CD4-positive, alpha-beta T cell (primary cell): ENCODE data around the gene WDR86. TPM values are rescaled to one million over a fixed set of nuclear protein-coding genes. Genes with fewer than 3 reads are reported as not detected.

Experiments used
- ATAC-seq: fragments of 200-7000 bp; cut with Tn5 transposase; one replicate; pipeline ENCODE4 v1.10.0; 2022; ENCODE audit warnings: mild to moderate bottlenecking; ENCODE audit not compliant: poor library complexity
- CTCF ChIA-PET: fragments of 350-600 bp; sonication (Branson Sonifier 250); formaldehyde crosslinking; loops from one replicate; lab custom pipeline; 2021; ENCODE audit warnings: antibody characterized with exemption, inconsistent platforms; lab: Charles Lee
- POLR2A ChIA-PET: fragments of 350-600 bp; sonication (Branson Sonifier 250); formaldehyde crosslinking; loops from one replicate; lab custom pipeline; 2021; ENCODE audit warnings: antibody characterized with exemption, inconsistent platforms; lab: Charles Lee
- DNase-seq, 14 experiments: peaks; one replicate each; pipeline ENCODE4 v3.0.0-alpha.2; 2013 to 2020; ENCODE audit warnings: mixed read lengths in 2 of 14
- H3K27ac ChIP-seq, 2 donors: one replicate each; pipeline versions ENCODE4 v1.5.1 to v1.7.0; 2013; ENCODE audit warnings: low read length in 2 of 2, low read depth in 1 of 2, mild to moderate bottlenecking in 1 of 2
- H3K27me3 ChIP-seq, 2 experiments: 1 replicate in 1 of 2; 2 replicates in 1 of 2; pipeline versions ENCODE4 v1.6.1 to v1.7.0; 2013; ENCODE audit warnings: low read length in 2 of 2, control low read depth in 1 of 2, mild to moderate bottlenecking in 1 of 2, moderate library complexity in 1 of 2; ENCODE audit not compliant: insufficient read depth in 2 of 2, control insufficient read depth in 1 of 2
- H3K36me3 ChIP-seq: one replicate; pipeline ENCODE4 v1.6.1; 2013; ENCODE audit warnings: low read length, control low read depth; ENCODE audit not compliant: insufficient read depth
- H3K4me1 ChIP-seq: one replicate; pipeline ENCODE4 v1.6.1; 2013; ENCODE audit warnings: low read length, control low read depth; ENCODE audit not compliant: insufficient read depth
- H3K4me3 ChIP-seq: one replicate; pipeline ENCODE4 v1.5.1; 2013; ENCODE audit warnings: mild to moderate bottlenecking, low read length, moderate library complexity
- H3K9me3 ChIP-seq, 2 experiments: 1 replicate in 1 of 2; 2 replicates in 1 of 2; pipeline versions ENCODE4 v1.6.1 to v1.7.0; 2013; ENCODE audit warnings: low read length in 2 of 2, mild to moderate bottlenecking in 2 of 2, control low read depth in 1 of 2, moderate library complexity in 1 of 2; ENCODE audit not compliant: control insufficient read depth in 1 of 2, insufficient read depth in 1 of 2
- H3K27ac Mint-ChIP-seq: one replicate; pipeline ENCODE4 v1.8.0; 2020; ENCODE audit warnings: mixed read lengths
- H3K27me3 Mint-ChIP-seq: one replicate; pipeline ENCODE4 v1.8.0; 2021; ENCODE audit warnings: mixed read lengths
- H3K36me3 Mint-ChIP-seq: one replicate; pipeline ENCODE4 v1.8.0; 2021; ENCODE audit warnings: low read depth, mixed read lengths
- H3K4me1 Mint-ChIP-seq: one replicate; pipeline ENCODE4 v1.8.0; 2021; ENCODE audit warnings: low read depth, mixed read lengths
- H3K4me3 Mint-ChIP-seq: one replicate; pipeline ENCODE4 v1.8.0; 2020; ENCODE audit warnings: mild to moderate bottlenecking, mixed read lengths
- H3K9me3 Mint-ChIP-seq: one replicate; pipeline ENCODE4 v1.8.0; 2020; ENCODE audit warnings: mixed read lengths
- CTCF ChIP-seq: fragments of 200-600 bp; IDR thresholded peaks from one replicate; pipeline ENCODE4 v1.8.0; 2022; ENCODE audit warnings: antibody characterized with exemption, mild to moderate bottlenecking
- intact Hi-C, 2 experiments: fragments of 100-400 bp; cut with DNase I in 1 of 2; cut with micrococcal nuclease in 1 of 2; formaldehyde crosslinking; loops; one replicate each; pipeline versions ENCODE4 v1.15.1 to v1.9.0; 2023 to 2025; cut with DNase I, micrococcal nuclease
- total RNA-seq, 174 experiments: library from RNA in 2 of 174; stranded (reverse) in 2 of 174; gene quantifications; one replicate each; pipeline ENCODE4 v1.2.3 and lab custom pipeline; 2021 to 2026

The WDR86 gene
- total RNA-seq, 2 experiments from 2014 or later, result 5.6 to 6.2 TPM

GRCh38 chr7:151396328-151396970 is 13.4 kb downstream of the WDR86 start:
- H3K36me3 ChIP-seq, result no peaks in the 10 kb centered on the region
- H3K4me3 ChIP-seq, result no peak overlapping the region
- no peaks in the 10 kb centered on the region for H3K27me3 ChIP-seq
- ATAC-seq (no peak), DNase-seq (no peak)
- no peaks in the 10 kb centered on the region for H3K9me3 Mint-ChIP-seq
- peaks cover 39% of the 10 kb centered on the region for H3K4me1 ChIP-seq
- H3K4me1 Mint-ChIP-seq, result peaks cover 6% of the 10 kb centered on the region
- no peak overlapping the region for H3K4me3 Mint-ChIP-seq
- no peak overlapping the region for H3K27ac Mint-ChIP-seq
- H3K36me3 Mint-ChIP-seq, result no peaks in the 10 kb centered on the region
- no peak for TF ChIP-seq CTCF
- H3K27ac ChIP-seq, result peak overlapping the region in 1 of 2 donors; percentile 51
- intact Hi-C loops, result no loop called here
- ChIA-PET CTCF (no interaction called here), POLR2A (interaction anchor here (1.0 kb wide), 1 partner anchor 13 kb away, joined by 3 read pairs; the partner anchor contains the start of gene WDR86)
- no peaks in the 10 kb centered on the region for H3K27me3 Mint-ChIP-seq
- peaks cover 5 to 12% of the 10 kb centered on the region in 2 experiments for H3K9me3 ChIP-seq

GRCh38 chr7:151395036-151395367 is 14.8 kb downstream of the WDR86 start:
- intact Hi-C loops, result no loop called here
- no peaks in the 10 kb centered on the region for H3K27me3 ChIP-seq
- H3K9me3 ChIP-seq, result peaks cover 5 to 12% of the 10 kb centered on the region in 2 experiments
- Mint-ChIP-seq H3K9me3 (no peaks in the 10 kb centered on the region), H3K4me1 (peaks cover 6% of the 10 kb centered on the region), H3K4me3 (no peak overlapping the region), H3K27me3 (peaks cover 6% of the 10 kb centered on the region), H3K36me3 (no peaks in the 10 kb centered on the region), H3K27ac (no peak overlapping the region)
- H3K4me1 ChIP-seq, result peaks cover 33% of the 10 kb centered on the region
- no peak for TF ChIP-seq CTCF
- DNase-seq (no peak), ATAC-seq (no peak)
- ChIA-PET POLR2A (no interaction called here), CTCF (no interaction called here)
- no peak overlapping the region for H3K27ac ChIP-seq
- no peak overlapping the region for H3K4me3 ChIP-seq
- H3K36me3 ChIP-seq, result no peaks in the 10 kb centered on the region

- DNase-seq (no peak), ATAC-seq (no peak)
- H3K27ac Mint-ChIP-seq, result no peak overlapping the region
- POLR2A ChIA-PET, result no interaction called here
- peaks cover 6% of the 10 kb centered on the region for H3K4me1 Mint-ChIP-seq
- H3K9me3 Mint-ChIP-seq, result no peaks in the 10 kb centered on the region
- peaks cover 6% of the 10 kb centered on the region for H3K27me3 Mint-ChIP-seq
- Histone ChIP-seq H3K27me3 (no peaks in the 10 kb centered on the region), H3K4me3 (no peak overlapping the region), H3K36me3 (no peaks in the 10 kb centered on the region), H3K9me3 (peaks cover 5 to 12% of the 10 kb centered on the region in 2 experiments), H3K4me1 (peaks cover 28% of the 10 kb centered on the region), H3K27ac (no peak overlapping the region)
- no peaks in the 10 kb centered on the region for H3K36me3 Mint-ChIP-seq
- H3K4me3 Mint-ChIP-seq, result no peak overlapping the region
- TF ChIP-seq CTCF, result no peak
- intact Hi-C loops, result no loop called here
- CTCF ChIA-PET, result no interaction called here
Measured at GRCh38 chr7:151394076-151395035, 15.5 kb downstream of the WDR86 start.
